BE2C (cell line): ENCODE results near the gene CTSZ.
A peak's percentile ranks its signal among the peaks of the same experiment; 100 is the strongest.
"Not testable (repeated sequence)": the region's sequence is repeated elsewhere in the genome, so short reads cannot be mapped to it uniquely, and the experiment has no call there.

Experiments
- DNase-seq: peaks from one replicate; pipeline ENCODE4 v3.0.0-alpha.2; 2020
- H3K27me3 ChIP-seq: fragments of 250-450 bp; sonication (Bioruptor Pico); 2 replicates; pipeline ENCODE4 v1.5.1; 2020; ENCODE audit warnings: mild to moderate bottlenecking
- H3K36me3 ChIP-seq: fragments of 250-450 bp; sonication (Bioruptor Pico); 2 replicates; pipeline ENCODE4 v1.5.1; 2020; ENCODE audit warnings: mild to moderate bottlenecking
- H3K4me1 ChIP-seq: fragments of 250-450 bp; sonication (Bioruptor Pico); 2 replicates; pipeline ENCODE4 v1.5.1; 2020
- H3K4me3 ChIP-seq: 2 replicates; pipeline ENCODE4 v1.5.1; 2011; ENCODE audit warnings: low read depth, low read length
- H3K9me3 ChIP-seq: fragments of 250-450 bp; sonication (Bioruptor Pico); 2 replicates; pipeline ENCODE4 v1.5.1; 2020
- TF ChIP-seq, protein P1 (sequence below): IDR thresholded peaks from 2 replicates; pipeline ENCODE4 v1.5.1; 2012; ENCODE audit warnings: mild to moderate bottlenecking, low read depth, low read length

CTSZ gene

DNA sequence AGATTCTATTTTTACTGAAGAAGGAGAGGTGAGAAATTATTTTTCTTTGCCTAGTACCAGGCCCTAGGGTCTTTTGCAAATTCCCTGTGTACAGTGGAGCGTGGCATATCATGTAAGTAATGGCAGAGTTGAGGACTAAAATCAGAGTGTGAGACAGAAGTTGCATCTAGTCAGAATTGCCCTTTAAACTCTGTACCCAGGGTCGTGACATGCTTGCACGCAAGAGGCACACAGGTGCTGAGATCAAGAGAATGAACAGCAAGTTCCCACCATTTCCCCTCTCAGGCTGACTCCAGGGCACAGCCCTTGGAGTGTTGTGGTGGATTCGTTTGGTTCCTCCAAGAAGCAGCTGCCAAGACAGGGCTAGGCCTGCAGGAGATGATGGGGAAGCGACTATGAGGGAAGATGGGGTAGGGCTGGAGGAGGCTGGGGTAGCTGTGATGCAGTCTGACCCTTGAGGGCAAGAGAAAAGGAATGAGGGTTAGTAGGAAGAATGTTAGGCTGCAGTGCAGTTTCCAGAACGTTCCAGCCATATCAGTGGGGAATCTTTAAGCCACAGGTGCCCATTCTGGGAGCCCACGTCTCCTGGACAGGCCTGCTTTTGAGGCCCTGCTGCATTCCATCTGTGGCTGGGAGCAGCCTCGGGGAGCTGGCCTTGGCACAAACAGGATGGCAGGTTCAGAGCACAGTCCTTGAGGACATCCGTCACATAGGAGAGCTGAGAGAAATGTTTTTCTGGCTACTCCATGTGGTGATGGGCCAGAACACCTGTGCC, 19.1 kb downstream of the CTSZ start:
- TF ChIP-seq, protein P1, sequence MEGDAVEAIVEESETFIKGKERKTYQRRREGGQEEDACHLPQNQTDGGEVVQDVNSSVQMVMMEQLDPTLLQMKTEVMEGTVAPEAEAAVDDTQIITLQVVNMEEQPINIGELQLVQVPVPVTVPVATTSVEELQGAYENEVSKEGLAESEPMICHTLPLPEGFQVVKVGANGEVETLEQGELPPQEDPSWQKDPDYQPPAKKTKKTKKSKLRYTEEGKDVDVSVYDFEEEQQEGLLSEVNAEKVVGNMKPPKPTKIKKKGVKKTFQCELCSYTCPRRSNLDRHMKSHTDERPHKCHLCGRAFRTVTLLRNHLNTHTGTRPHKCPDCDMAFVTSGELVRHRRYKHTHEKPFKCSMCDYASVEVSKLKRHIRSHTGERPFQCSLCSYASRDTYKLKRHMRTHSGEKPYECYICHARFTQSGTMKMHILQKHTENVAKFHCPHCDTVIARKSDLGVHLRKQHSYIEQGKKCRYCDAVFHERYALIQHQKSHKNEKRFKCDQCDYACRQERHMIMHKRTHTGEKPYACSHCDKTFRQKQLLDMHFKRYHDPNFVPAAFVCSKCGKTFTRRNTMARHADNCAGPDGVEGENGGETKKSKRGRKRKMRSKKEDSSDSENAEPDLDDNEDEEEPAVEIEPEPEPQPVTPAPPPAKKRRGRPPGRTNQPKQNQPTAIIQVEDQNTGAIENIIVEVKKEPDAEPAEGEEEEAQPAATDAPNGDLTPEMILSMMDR = no peak
- Histone ChIP-seq H3K4me3 (no peak overlapping the region), H3K9me3 (no peaks in the 10 kb centered on the region), H3K4me1 (peaks cover 22% of the 10 kb centered on the region), H3K36me3 (peaks cover 73% of the 10 kb centered on the region), H3K27me3 (no peaks in the 10 kb centered on the region)
- DNase-seq = no peak

DNA sequence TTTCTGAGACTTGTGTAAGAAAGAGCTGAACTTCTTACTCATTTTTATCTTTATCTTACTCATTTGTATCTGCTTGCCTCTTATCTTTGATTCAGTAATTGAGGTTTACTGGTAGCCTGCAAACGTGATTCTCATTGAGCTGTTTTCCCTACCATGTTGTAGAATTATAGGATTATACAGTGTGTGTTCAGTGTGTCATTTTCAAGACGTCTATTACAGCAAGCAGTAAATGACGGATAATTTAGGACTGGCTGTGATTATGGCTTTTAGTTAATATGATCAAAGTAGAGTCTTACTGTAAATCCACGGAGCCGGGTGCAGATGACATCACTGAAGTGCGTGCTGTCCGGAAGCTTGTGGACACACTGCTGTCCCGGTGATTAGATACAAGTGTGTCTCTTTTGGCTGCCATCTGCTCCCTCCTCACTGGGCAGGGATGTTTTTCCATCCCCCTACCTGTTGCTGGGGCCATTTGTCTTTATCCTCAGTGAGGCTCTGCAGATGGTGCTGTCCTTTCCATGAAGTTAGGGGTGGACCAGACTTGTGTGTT, 20.0 kb downstream of the CTSZ start:
- H3K9me3 ChIP-seq = no peaks in the 10 kb centered on the region
- H3K27me3 ChIP-seq = no peaks in the 10 kb centered on the region
- peaks cover 66% of the 10 kb centered on the region for H3K36me3 ChIP-seq
- H3K4me3 ChIP-seq = no peak overlapping the region
- DNase-seq = peak; percentile 38
- TF ChIP-seq, protein P1 = no peak
- peaks cover 25% of the 10 kb centered on the region for H3K4me1 ChIP-seq

DNA sequence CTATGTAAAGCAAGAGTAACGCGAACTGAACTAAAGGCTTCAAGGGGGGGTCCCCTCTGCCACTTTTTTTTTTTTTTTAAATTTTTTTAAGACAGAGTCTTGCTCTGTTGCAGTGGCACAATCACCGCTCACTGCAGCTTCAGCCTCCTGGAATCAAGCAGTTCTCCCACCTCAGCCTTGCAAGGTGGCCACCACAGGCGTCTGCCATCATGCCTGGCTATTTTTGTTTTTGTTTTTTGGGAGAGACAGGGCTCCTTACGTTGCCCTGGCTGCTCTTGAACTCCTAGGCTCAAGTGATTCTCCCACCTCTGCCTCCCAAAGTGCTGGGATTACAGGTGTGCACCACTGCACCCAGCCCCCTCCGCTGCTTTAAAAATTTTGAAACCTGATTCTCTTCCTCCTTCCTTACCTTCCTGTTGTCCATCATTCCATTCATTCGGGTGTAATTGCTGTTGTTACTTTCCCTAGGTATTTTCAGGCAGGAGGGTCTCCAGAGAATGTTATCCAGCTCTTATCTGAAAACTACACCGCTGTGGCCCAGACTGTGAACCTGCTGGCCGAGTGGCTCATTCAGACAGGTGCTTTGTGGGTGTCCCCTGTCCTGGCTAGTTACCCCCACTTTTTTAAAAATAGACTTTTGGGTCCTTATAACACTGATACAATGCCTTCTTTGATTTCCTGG, 20.6 kb downstream of the CTSZ start:
- TF ChIP-seq, protein P1 = no peak
- no peaks in the 10 kb centered on the region for H3K9me3 ChIP-seq
- peaks cover 60% of the 10 kb centered on the region for H3K36me3 ChIP-seq
- DNase-seq = no peak
- peaks cover 25% of the 10 kb centered on the region for H3K4me1 ChIP-seq
- no peaks in the 10 kb centered on the region for H3K27me3 ChIP-seq
- H3K4me3 ChIP-seq = no peak overlapping the region

DNA sequence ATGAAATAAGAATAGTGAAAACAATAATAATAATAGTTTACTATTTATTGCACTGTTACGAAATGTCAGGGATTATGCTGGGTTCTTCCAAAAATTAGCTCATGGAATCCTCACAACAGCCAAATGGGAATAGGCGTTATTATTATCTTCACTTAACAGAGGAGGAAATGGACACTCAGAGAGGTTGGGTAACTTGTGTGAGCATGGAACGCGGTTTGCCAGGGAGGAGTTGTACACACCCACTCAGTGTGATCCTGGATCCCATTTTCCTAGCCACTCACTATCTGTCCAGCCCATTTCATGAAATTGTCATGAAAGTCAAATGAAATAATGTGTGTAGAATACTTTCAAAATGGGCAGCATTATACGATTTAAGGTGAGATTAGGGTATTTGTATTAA, 21.4 kb downstream of the CTSZ start:
- Histone ChIP-seq H3K9me3 (no peaks in the 10 kb centered on the region), H3K4me1 (peaks cover 25% of the 10 kb centered on the region), H3K36me3 (peaks cover 52% of the 10 kb centered on the region), H3K27me3 (no peaks in the 10 kb centered on the region), H3K4me3 (no peak overlapping the region)
- DNase-seq = no peak
- TF ChIP-seq, protein P1 = no peak

DNA sequence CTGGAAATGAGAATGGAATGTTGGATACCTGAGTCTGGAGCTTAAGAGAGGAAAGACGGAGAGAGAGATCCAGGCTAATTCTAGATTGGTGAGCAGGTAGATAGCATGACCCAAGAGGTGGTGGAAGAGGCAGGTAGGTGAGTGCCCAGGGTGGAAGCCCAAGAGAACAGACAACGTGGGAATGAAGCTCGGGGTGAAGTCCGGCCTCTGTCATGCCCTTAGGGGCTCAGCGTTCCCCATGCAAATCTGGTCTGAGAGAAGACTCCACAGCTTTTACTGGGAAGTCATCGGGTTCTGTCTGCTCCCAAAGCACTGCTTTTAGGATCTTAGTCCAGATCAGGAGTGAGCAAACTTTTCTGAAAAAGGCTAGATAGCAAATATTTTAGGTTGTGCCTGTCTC, 22.4 kb downstream of the CTSZ start:
- no peaks in the 10 kb centered on the region for H3K9me3 ChIP-seq
- no peak overlapping the region for H3K4me3 ChIP-seq
- TF ChIP-seq, protein P1 = no peak
- peaks cover 25% of the 10 kb centered on the region for H3K4me1 ChIP-seq
- H3K36me3 ChIP-seq = peaks cover 44% of the 10 kb centered on the region
- no peak for DNase-seq
- H3K27me3 ChIP-seq = no peaks in the 10 kb centered on the region

DNA sequence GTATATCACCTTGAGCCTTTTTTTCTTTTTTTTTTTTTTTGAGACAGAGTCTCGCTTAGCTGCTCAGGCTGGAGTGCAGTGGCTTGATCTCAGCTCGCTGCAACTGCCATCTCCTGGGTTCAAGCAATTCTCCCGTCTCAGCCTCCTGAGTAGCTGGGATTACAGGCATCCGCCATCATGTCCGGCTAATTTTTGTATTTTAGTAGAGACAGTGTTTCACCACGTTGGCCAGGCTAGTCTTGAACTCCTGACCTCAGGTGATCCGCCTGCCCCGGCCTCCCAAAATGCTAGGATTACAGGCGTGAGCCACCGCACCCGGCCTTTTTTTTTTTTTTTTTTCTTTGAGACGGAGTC, 24.0 kb downstream of the CTSZ start:
- H3K4me3 ChIP-seq, H3K9me3 ChIP-seq, DNase-seq, H3K27me3 ChIP-seq: not testable (repeated sequence)
- Histone ChIP-seq H3K4me1 (peaks cover 25% of the 10 kb centered on the region), H3K36me3 (peaks cover 28% of the 10 kb centered on the region)
